Omental fat pad (tissue), 4 donors: ENCODE data around the gene RETREG2. TPM values are rescaled to one million over a fixed set of nuclear protein-coding genes. Genes with fewer than 3 reads are reported as not detected.
A peak's percentile ranks its signal among the peaks of the same experiment; 100 is the strongest.

Experiments used
- ATAC-seq: fragments of 150-250 bp; one replicate; pipeline ENCODE4 v1.9.1; 2016; ENCODE audit warnings: mild to moderate bottlenecking, moderate library complexity; ENCODE audit not compliant: low FRiP score
- DNase-seq: peaks from one replicate; pipeline ENCODE4 v3.0.0-alpha.2; 2019; ENCODE audit warnings: low spot score
- total RNA-seq, 4 donors: library from RNA; depleted of rRNA; stranded (reverse); fragments of >200 nt; gene quantifications; one replicate each; pipeline ENCODE4 v1.1.0, GENCODE V29; 2016
- TF ChIP-seq, protein P1 (sequence below), 3 donors: fragments of 450-650 bp; IDR thresholded peaks; one replicate each; pipeline ENCODE4 v1.5.1; 2016 to 2017; ENCODE audit warnings: antibody characterized with exemption in 3 of 3, mild to moderate bottlenecking in 3 of 3, moderate library complexity in 2 of 3

The RETREG2 gene
- total RNA-seq, 4 donors from 2014 or later, result 48.5 to 73.9 (median 57.7) TPM

GRCh38 chr2:219221957-219222518 is 44.0 kb downstream of the RETREG2 start:
- DNase-seq, result no peak
- TF ChIP-seq, protein P1, sequence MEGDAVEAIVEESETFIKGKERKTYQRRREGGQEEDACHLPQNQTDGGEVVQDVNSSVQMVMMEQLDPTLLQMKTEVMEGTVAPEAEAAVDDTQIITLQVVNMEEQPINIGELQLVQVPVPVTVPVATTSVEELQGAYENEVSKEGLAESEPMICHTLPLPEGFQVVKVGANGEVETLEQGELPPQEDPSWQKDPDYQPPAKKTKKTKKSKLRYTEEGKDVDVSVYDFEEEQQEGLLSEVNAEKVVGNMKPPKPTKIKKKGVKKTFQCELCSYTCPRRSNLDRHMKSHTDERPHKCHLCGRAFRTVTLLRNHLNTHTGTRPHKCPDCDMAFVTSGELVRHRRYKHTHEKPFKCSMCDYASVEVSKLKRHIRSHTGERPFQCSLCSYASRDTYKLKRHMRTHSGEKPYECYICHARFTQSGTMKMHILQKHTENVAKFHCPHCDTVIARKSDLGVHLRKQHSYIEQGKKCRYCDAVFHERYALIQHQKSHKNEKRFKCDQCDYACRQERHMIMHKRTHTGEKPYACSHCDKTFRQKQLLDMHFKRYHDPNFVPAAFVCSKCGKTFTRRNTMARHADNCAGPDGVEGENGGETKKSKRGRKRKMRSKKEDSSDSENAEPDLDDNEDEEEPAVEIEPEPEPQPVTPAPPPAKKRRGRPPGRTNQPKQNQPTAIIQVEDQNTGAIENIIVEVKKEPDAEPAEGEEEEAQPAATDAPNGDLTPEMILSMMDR (IDR thresholded peaks at IDR 0.05), result no peak
- no peak for ATAC-seq

- ATAC-seq (no peak), DNase-seq (no peak)
- TF ChIP-seq, protein P1 (IDR thresholded peaks at IDR 0.05), result no peak
Observed at GRCh38 chr2:219223831-219224610, 45.9 kb downstream of the RETREG2 start.

- TF ChIP-seq, protein P1 (IDR thresholded peaks at IDR 0.05), result no peak
- no peak for ATAC-seq
- DNase-seq, result no peak
Observed at GRCh38 chr2:219225350-219225749, 47.3 kb downstream of the RETREG2 start.

DNA sequence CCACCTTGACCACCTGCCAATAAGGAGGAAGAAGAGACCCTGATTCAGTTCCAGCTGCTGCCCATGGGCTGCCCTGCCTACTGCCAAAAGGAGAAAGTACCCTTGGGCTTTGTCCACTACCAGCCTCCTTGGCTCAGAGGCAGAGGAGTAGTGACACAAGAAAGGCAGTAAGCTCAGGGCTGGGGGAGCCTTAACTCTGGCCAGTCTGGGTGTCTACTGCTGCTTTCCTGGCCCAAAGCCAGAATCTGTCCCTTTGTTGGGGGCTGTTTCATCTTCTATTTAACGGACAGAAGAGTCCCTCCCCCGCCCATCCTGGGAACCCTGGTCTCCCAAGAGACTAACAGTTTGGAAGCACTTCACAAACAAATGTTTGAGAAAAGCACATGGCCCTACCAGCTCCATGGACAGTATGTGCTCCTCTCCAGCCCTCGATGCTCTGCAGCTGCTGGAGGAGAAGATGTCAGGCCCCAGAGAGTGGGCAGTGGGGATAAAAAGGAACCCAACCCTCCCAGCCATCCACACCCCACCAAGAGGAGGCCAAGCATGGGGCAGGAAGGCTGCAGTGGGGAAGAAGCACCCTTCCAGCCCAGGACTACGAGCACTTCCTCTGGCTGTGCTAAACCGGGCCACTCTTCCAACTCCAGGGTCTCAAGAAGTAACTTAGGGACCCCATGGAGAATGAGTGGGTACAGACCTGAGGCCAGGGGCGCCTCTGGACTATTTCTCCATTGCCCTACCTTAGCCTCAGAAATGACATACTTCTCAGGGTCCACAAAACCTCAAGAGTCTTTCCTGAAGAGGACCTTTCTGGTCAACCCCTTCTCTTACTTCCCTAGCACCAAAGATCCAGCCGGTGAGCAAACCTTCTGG is 50.2 kb downstream of the RETREG2 start:
- TF ChIP-seq, protein P1 (IDR thresholded peaks at IDR 0.05), result no peak
- ATAC-seq (no peak), DNase-seq (no peak)

GRCh38 chr2:219228911-219229304 is 50.8 kb downstream of the RETREG2 start:
- no peak for DNase-seq
- peak; percentile 17 for ATAC-seq
- TF ChIP-seq, protein P1 (IDR thresholded peaks at IDR 0.05), result no peak

DNA sequence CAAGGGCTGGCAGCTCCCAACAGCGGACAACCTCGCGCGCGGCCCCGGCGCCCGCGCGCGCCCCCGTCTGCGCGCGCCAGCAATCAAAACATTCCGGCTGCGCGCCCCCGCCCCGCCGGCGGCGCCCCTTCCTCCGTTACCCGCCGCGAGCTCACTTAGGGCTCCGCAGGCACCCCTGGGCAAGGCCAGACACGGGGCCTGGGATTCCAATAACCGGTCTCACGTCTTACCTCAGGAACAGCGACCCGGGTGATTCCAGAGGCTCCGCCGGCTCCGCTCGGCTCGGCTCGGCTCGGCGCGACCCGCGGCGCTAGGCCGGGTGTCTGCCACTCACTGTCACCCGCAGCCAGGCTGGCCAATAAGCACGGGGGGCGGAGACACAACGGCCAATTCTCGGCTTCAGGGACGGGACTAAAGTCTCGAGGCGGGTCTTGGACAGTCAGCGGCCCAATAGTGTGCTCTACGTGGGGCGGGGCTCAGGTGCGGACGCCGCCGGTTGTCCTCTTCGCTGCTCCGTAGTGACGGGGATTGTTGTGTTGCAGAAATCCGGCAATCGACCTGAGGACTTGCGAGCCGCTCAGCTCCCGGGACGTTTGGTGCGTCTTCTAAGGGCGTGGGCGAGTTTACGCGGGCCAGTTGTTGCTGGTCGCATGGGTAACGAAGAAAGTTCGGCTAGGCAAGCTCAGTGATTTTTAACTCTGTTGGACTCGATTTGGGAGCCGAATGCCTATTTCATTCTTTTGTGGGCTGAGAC is 51.4 kb downstream of the RETREG2 start, which contains the start of the genes ANKZF1 and ATG9A:
Gene ANKZF1, plus strand, starts transcription at position 502 of the 754 bp plus-strand sequence. CDS start 452 bp downstream, outside the sequence.
Gene ATG9A, minus strand, starts transcription at position 332 of the 754 bp plus-strand sequence. CDS start 1,612 bp downstream, outside the sequence.
- peak; percentile 98 for ATAC-seq
- TF ChIP-seq, protein P1 (IDR thresholded peaks at IDR 0.05), result no peak
- DNase-seq, result peak; percentile 86
